Astrocyte (in vitro differentiated cells and primary cell): ENCODE results near the gene HOXC11. TPM values are rescaled to one million over a fixed set of nuclear protein-coding genes. Genes with fewer than 3 reads are reported as not detected.

Experiments used
- DNase-seq: peaks from one replicate; pipeline ENCODE4 v3.0.0-alpha.2; 2010; ENCODE audit warnings: low read depth
- FAIRE-seq: peaks from 2 replicates; lab custom pipeline; 2011; peaks lifted over from hg19 to GRCh38; lab: Jason Lieb, UNC
- H2AFZ ChIP-seq: 2 replicates; pipeline ENCODE4 v1.6.0; 2012; ENCODE audit warnings: low read depth, low read length, inconsistent platforms
- H3K27ac ChIP-seq: 2 replicates; pipeline ENCODE4 v1.5.1; 2011; ENCODE audit warnings: low read depth, low read length, inconsistent platforms
- H3K27me3 ChIP-seq: 2 replicates; pipeline ENCODE4 v1.6.0; 2011; ENCODE audit warnings: low read length, inconsistent platforms; ENCODE audit not compliant: insufficient read depth
- H3K36me3 ChIP-seq: 2 replicates; pipeline ENCODE4 v1.5.1; 2011; ENCODE audit warnings: low read length, inconsistent platforms; ENCODE audit not compliant: insufficient read depth
- H3K4me1 ChIP-seq: 2 replicates; pipeline ENCODE4 v1.5.1; 2011; ENCODE audit warnings: low read length, inconsistent platforms; ENCODE audit not compliant: insufficient read depth
- H3K4me2 ChIP-seq: 2 replicates; pipeline ENCODE4 v1.6.0; 2012; ENCODE audit warnings: low read length, inconsistent platforms
- H3K4me3 ChIP-seq: 2 replicates; pipeline ENCODE4 v1.5.1; 2011; ENCODE audit warnings: low read depth, mild to moderate bottlenecking, low read length, inconsistent platforms; ENCODE audit not compliant: insufficient read depth
- H3K79me2 ChIP-seq: 2 replicates; pipeline ENCODE4 v1.6.0; 2012; ENCODE audit warnings: mild to moderate bottlenecking, low read length, inconsistent platforms; ENCODE audit not compliant: insufficient read depth
- H3K9ac ChIP-seq: 2 replicates; pipeline ENCODE4 v1.6.0; 2012; ENCODE audit warnings: mild to moderate bottlenecking, low read length, inconsistent platforms
- H3K9me3 ChIP-seq: 2 replicates; pipeline ENCODE4 v1.5.1; 2012; ENCODE audit warnings: low read depth, mild to moderate bottlenecking, low read length, inconsistent platforms; ENCODE audit not compliant: insufficient read depth
- H4K20me1 ChIP-seq: 2 replicates; pipeline ENCODE4 v1.6.0; 2012; ENCODE audit warnings: low read length, inconsistent platforms; ENCODE audit not compliant: insufficient read depth
- H3K27ac Mint-ChIP-seq: one replicate; pipeline ENCODE4 v1.8.0; 2021; ENCODE audit warnings: mild to moderate bottlenecking, mixed read lengths; ENCODE audit not compliant: unreplicated experiment
- H3K27me3 Mint-ChIP-seq: one replicate; pipeline ENCODE4 v1.8.0; 2021; ENCODE audit warnings: low read depth, mixed read lengths; ENCODE audit not compliant: unreplicated experiment
- H3K36me3 Mint-ChIP-seq: one replicate; pipeline ENCODE4 v1.8.0; 2021; ENCODE audit warnings: low read depth, mixed read lengths; ENCODE audit not compliant: unreplicated experiment
- H3K4me1 Mint-ChIP-seq: one replicate; pipeline ENCODE4 v1.8.0; 2021; ENCODE audit warnings: low read depth, mixed read lengths; ENCODE audit not compliant: unreplicated experiment
- H3K4me3 Mint-ChIP-seq: one replicate; pipeline ENCODE4 v1.8.0; 2021; ENCODE audit warnings: mild to moderate bottlenecking, moderate library complexity, mixed read lengths; ENCODE audit not compliant: unreplicated experiment
- H3K9me3 Mint-ChIP-seq: one replicate; pipeline ENCODE4 v1.8.0; 2021; ENCODE audit warnings: mild to moderate bottlenecking, mixed read lengths; ENCODE audit not compliant: unreplicated experiment
- EZH2 ChIP-seq: IDR thresholded peaks from 2 replicates; pipeline ENCODE4 v1.6.1; 2012; ENCODE audit warnings: mild to moderate bottlenecking, low read length, inconsistent platforms; ENCODE audit not compliant: insufficient read depth
- microRNA-seq: library from miRNA; unstranded; fragments of <30 nt; microRNA quantifications from one replicate; pipeline ENCODE4 v1.2.0, GENCODE V29; 2020
- total RNA-seq: library from RNA; stranded (reverse); gene quantifications from 2 replicates; pipeline ENCODE4 v1.2.1, GENCODE V29; 2021
- TF ChIP-seq, protein P1 (sequence below): IDR thresholded peaks from 2 replicates; pipeline ENCODE4 v1.5.1; 2011; ENCODE audit warnings: low read depth, mild to moderate bottlenecking, inconsistent platforms, low read length, moderate library complexity; ENCODE audit not compliant: insufficient read depth

The HOXC11 gene
- total RNA-seq, 1 donor from 2014 or later: not detected

- H4K20me1 ChIP-seq: no peaks in the 10 kb centered on the region
- H3K36me3 ChIP-seq: no peaks in the 10 kb centered on the region
- no peak overlapping the region for H2AFZ ChIP-seq
- peaks cover 91% of the 10 kb centered on the region for H3K27me3 Mint-ChIP-seq
- H3K27me3 ChIP-seq: peaks cover 92% of the 10 kb centered on the region
- no peaks in the 10 kb centered on the region for H3K4me1 ChIP-seq
- no peak overlapping the region for H3K4me3 ChIP-seq
- peaks cover 2% of the 10 kb centered on the region for H3K36me3 Mint-ChIP-seq
- peaks cover 20% of the 10 kb centered on the region for H3K9me3 Mint-ChIP-seq
- H3K9ac ChIP-seq: no peak overlapping the region
- H3K4me2 ChIP-seq: no peak overlapping the region
- DNase-seq: no peak
- no peaks in the 10 kb centered on the region for H3K4me1 Mint-ChIP-seq
- TF ChIP-seq, protein P1, sequence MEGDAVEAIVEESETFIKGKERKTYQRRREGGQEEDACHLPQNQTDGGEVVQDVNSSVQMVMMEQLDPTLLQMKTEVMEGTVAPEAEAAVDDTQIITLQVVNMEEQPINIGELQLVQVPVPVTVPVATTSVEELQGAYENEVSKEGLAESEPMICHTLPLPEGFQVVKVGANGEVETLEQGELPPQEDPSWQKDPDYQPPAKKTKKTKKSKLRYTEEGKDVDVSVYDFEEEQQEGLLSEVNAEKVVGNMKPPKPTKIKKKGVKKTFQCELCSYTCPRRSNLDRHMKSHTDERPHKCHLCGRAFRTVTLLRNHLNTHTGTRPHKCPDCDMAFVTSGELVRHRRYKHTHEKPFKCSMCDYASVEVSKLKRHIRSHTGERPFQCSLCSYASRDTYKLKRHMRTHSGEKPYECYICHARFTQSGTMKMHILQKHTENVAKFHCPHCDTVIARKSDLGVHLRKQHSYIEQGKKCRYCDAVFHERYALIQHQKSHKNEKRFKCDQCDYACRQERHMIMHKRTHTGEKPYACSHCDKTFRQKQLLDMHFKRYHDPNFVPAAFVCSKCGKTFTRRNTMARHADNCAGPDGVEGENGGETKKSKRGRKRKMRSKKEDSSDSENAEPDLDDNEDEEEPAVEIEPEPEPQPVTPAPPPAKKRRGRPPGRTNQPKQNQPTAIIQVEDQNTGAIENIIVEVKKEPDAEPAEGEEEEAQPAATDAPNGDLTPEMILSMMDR: no peak
- no peak for TF ChIP-seq EZH2
- no peak overlapping the region for H3K27ac Mint-ChIP-seq
- no peak overlapping the region for H3K4me3 Mint-ChIP-seq
- H3K79me2 ChIP-seq: no peaks in the 10 kb centered on the region
- H3K9me3 ChIP-seq: no peaks in the 10 kb centered on the region
- no peak for FAIRE-seq
- H3K27ac ChIP-seq: no peak overlapping the region
Measured at GRCh38 chr12:54026640-54027441, 53.9 kb downstream of the HOXC11 start.

Small RNAs within 50 kb of the gene (microRNA-seq; reads per million reads assigned to microRNA genes)
- gene MIR196A2: 52.3 reads per million, percentile 58 among the genes with 10 or more reads in this experiment

Other genes with a start within 250 kb of the HOXC11 start
- gene CALCOCO1, start 245.7 kb upstream of the HOXC11 start, total RNA-seq: 85.2 and 102 TPM in 2 replicates
- gene CISTR, start 221.1 kb upstream of the HOXC11 start, total RNA-seq: not detected in 2 replicates
- gene HOXC13, start 34.3 kb upstream of the HOXC11 start, total RNA-seq: not detected in 2 replicates
- not detected in 2 replicates for gene HOXC12, start 18.2 kb upstream of the HOXC11 start, total RNA-seq
- not detected in 2 replicates for gene HOTAIR, start 1.8 kb downstream of the HOXC11 start, total RNA-seq
- not detected in 2 replicates for gene HOXC10, start 12.0 kb downstream of the HOXC11 start, total RNA-seq
- not detected in 2 replicates for gene HOXC9, start 27.0 kb downstream of the HOXC11 start, total RNA-seq
- not detected in 2 replicates for gene HOXC8, start 35.9 kb downstream of the HOXC11 start, total RNA-seq
- gene HOXC6, start 55.3 kb downstream of the HOXC11 start, total RNA-seq: not detected in 2 replicates
- gene HOXC5, start 59.9 kb downstream of the HOXC11 start, total RNA-seq: not detected in 2 replicates
- gene HOXC4, start 80.7 kb downstream of the HOXC11 start, total RNA-seq: not detected in 2 replicates
- gene SMUG1, start 215.9 kb downstream of the HOXC11 start, total RNA-seq: 22.4 and 23.8 TPM in 2 replicates